Measurements from ENCODE around the gene NBEA.

Gene NBEA

DNA sequence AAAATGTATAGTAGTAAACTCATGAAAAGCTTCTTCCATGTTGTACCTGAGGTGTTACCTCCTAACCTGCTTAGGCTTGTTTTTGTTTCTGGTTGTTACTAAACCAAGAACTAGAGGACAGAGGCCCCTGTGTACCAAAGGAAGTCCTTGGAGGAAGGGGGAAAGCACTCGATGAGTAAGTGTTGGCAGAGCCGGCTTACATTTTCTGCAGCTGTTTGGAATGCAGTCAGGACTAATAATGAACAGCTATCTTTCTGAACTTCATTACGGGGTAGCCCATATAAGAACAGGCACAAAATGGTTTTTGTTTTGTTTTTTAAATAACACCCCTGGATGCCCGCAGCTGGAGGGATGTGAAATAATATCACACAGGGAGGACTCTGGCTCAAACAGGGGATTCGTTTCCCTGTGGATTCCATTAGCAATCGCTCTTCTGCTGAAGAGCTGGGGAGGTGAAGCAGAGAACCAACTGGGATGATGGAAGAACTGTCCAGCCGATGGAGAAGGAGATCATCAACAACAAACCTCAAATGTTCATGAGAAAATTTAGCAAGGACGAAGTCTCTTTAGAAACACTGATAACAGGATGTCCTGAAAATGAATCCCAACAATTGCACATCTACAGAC, 748.6 kb downstream of the NBEA start:
- no peaks in the 10 kb centered on the region for H3K27me3 ChIP-seq (ENCODE audit: insufficient read depth, poor library complexity, severe bottlenecking)

DNA sequence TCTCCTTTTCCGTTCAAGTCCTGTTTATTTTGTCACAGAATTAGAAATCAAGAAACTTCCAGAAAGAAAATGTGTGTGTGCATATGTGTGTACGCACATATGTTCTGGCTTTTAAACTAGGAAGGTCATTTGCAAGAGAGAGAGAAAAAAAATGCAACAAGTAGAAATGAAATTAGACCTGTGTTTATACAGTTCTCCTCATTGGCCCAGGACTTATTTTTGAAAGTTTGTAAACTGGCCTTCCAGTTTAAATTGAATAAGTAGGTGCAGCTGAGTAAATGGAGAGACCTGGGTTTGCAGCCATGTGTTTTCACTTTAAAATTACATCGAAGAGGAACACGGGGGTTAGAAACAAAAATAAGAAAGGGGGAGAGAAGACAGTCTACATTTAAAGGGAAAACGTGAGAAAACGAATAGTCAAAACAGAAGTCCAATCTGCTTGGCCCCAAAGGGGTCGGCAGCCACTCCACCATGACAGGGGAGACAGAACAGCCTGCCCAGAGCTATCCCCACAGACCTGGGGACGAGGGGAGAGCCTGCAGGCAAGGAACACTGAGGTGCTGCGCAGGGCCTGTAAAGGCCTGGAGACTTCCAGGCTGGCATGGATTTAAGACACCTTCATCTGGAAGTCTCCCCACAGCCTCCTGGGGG, 751.2 kb downstream of the NBEA start:
- no peak overlapping the region for H3K4me3 ChIP-seq (replicated peaks; ENCODE audit: insufficient read depth, low read length)
- no peak for DNase-seq (ENCODE audit: low read depth in 1 of 2, low spot score in 1 of 2)
- no peaks in the 10 kb centered on the region for H3K27me3 ChIP-seq (ENCODE audit: insufficient read depth, poor library complexity, severe bottlenecking)
- TF ChIP-seq GABPA (IDR thresholded peaks at IDR 0.05; ENCODE audit: low read depth): no peak
- TF ChIP-seq, protein P1, sequence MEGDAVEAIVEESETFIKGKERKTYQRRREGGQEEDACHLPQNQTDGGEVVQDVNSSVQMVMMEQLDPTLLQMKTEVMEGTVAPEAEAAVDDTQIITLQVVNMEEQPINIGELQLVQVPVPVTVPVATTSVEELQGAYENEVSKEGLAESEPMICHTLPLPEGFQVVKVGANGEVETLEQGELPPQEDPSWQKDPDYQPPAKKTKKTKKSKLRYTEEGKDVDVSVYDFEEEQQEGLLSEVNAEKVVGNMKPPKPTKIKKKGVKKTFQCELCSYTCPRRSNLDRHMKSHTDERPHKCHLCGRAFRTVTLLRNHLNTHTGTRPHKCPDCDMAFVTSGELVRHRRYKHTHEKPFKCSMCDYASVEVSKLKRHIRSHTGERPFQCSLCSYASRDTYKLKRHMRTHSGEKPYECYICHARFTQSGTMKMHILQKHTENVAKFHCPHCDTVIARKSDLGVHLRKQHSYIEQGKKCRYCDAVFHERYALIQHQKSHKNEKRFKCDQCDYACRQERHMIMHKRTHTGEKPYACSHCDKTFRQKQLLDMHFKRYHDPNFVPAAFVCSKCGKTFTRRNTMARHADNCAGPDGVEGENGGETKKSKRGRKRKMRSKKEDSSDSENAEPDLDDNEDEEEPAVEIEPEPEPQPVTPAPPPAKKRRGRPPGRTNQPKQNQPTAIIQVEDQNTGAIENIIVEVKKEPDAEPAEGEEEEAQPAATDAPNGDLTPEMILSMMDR (IDR thresholded peaks at IDR 0.05; ENCODE audit: insufficient read depth, low read length): no peak
- TF ChIP-seq REST (IDR thresholded peaks at IDR 0.05; ENCODE audit: insufficient replicate concordance, low read depth): no peak
- no peak for TF ChIP-seq POLR2AphosphoS5 (IDR thresholded peaks at IDR 0.05; ENCODE audit: low read depth)
- TF ChIP-seq SPI1 (IDR thresholded peaks at IDR 0.05; ENCODE audit: borderline replicate concordance, low read depth): no peak
- H3K27ac ChIP-seq (replicated peaks): no peak overlapping the region

More for the DNA sequence above, 748.6 kb downstream of the NBEA start:
- Histone ChIP-seq H3K27ac (replicated peaks) (no peak overlapping the region), H3K4me3 (replicated peaks; ENCODE audit: insufficient read depth, low read length) (no peak overlapping the region)
- no peak for DNase-seq (ENCODE audit: low read depth in 1 of 2, low spot score in 1 of 2)
- TF ChIP-seq REST (IDR thresholded peaks at IDR 0.05; ENCODE audit: insufficient replicate concordance, low read depth): no peak
- no peak for TF ChIP-seq GABPA (IDR thresholded peaks at IDR 0.05; ENCODE audit: low read depth)
- TF ChIP-seq, protein P1 (IDR thresholded peaks at IDR 0.05; ENCODE audit: insufficient read depth, low read length): no peak
- TF ChIP-seq SPI1 (IDR thresholded peaks at IDR 0.05; ENCODE audit: borderline replicate concordance, low read depth): no peak
- TF ChIP-seq POLR2AphosphoS5 (IDR thresholded peaks at IDR 0.05; ENCODE audit: low read depth): no peak

DNA sequence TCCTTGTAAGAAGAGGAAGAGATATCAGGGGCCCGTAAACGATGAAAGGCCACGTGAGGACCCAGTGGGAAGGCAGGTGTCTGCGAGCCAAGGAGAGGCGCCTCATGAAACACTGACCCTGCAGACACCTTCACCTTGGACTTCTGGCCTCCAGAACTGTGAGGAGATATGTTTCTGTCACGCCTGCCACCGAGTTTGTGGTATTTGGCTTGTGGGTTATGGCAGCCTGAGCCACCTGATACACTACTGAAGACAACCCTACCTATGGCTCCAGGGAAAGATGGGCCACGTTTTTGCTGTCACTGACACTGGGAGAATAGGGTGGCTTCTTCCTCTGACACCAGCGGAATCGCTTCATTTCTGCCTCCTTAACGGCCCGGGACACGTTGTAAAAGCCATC, 752.0 kb downstream of the NBEA start:
- TF ChIP-seq, protein P1 (IDR thresholded peaks at IDR 0.05; ENCODE audit: insufficient read depth, low read length): no peak
- TF ChIP-seq SPI1 (IDR thresholded peaks at IDR 0.05; ENCODE audit: borderline replicate concordance, low read depth) (no peak), REST (IDR thresholded peaks at IDR 0.05; ENCODE audit: insufficient replicate concordance, low read depth) (no peak), GABPA (IDR thresholded peaks at IDR 0.05; ENCODE audit: low read depth) (no peak), POLR2AphosphoS5 (IDR thresholded peaks at IDR 0.05; ENCODE audit: low read depth) (no peak)
- Histone ChIP-seq H3K27me3 (ENCODE audit: insufficient read depth, poor library complexity, severe bottlenecking) (no peaks in the 10 kb centered on the region), H3K4me3 (replicated peaks; ENCODE audit: insufficient read depth, low read length) (no peak overlapping the region), H3K27ac (replicated peaks) (no peak overlapping the region)
- DNase-seq (ENCODE audit: low read depth in 1 of 2, low spot score in 1 of 2): no peak
